DND-41 (cell line): ENCODE data around the gene KRT7.

Experiments used
- ATAC-seq: fragments of 200-7000 bp; cut with Tn5 transposase; 3 replicates; pipeline ENCODE4 v1.9.1; 2021; ENCODE audit warnings: low read depth; ENCODE audit not compliant: insufficient read depth
- DNase-seq: peaks from one replicate; pipeline ENCODE4 v3.0.0-alpha.2; 2020
- H2AFZ ChIP-seq: 2 replicates; pipeline ENCODE4 v1.6.0; 2012; ENCODE audit warnings: low read depth, low read length
- H3K27ac ChIP-seq: 2 replicates; pipeline ENCODE4 v1.5.1; 2012; ENCODE audit warnings: low read length, inconsistent platforms
- H3K27me3 ChIP-seq: fragments of 200-600 bp; sonication (generic); 2 replicates; pipeline ENCODE4 v1.6.0; 2012; ENCODE audit warnings: low read length, mild to moderate bottlenecking, inconsistent platforms; ENCODE audit not compliant: insufficient read depth, poor library complexity
- H3K36me3 ChIP-seq: 2 replicates; pipeline ENCODE4 v1.5.1; 2012; ENCODE audit warnings: low read length, inconsistent platforms; ENCODE audit not compliant: insufficient read depth
- H3K4me1 ChIP-seq: 2 replicates; pipeline ENCODE4 v1.5.1; 2012; ENCODE audit warnings: mild to moderate bottlenecking, low read length; ENCODE audit not compliant: insufficient read depth
- H3K4me2 ChIP-seq: 2 replicates; pipeline ENCODE4 v1.6.0; 2012; ENCODE audit warnings: mild to moderate bottlenecking, moderate library complexity, low read length, inconsistent platforms; ENCODE audit not compliant: insufficient read depth
- H3K4me3 ChIP-seq, 2 experiments: fragments of 200-600 bp in 1 of 2; shearing (Covaris generic) in 1 of 2; 2 replicates each; pipeline ENCODE4 v1.5.1; 2012 to 2016; ENCODE audit warnings: inconsistent platforms in 2 of 2, low read length in 2 of 2, mild to moderate bottlenecking in 2 of 2, low read depth in 1 of 2, moderate library complexity in 1 of 2
- H3K79me2 ChIP-seq: 2 replicates; pipeline ENCODE4 v1.6.0; 2012; ENCODE audit warnings: low read length, inconsistent platforms; ENCODE audit not compliant: insufficient read depth
- H3K9ac ChIP-seq: 2 replicates; pipeline ENCODE4 v1.6.0; 2012; ENCODE audit warnings: low read depth, mild to moderate bottlenecking, inconsistent platforms, low read length, moderate library complexity
- H3K9me3 ChIP-seq: 2 replicates; pipeline ENCODE4 v1.5.1; 2012; ENCODE audit warnings: low read length, moderate library complexity, mild to moderate bottlenecking, inconsistent platforms; ENCODE audit not compliant: insufficient read depth, severe bottlenecking
- H4K20me1 ChIP-seq: 2 replicates; pipeline ENCODE4 v1.6.0; 2012; ENCODE audit warnings: low read length; ENCODE audit not compliant: insufficient read depth
- EZH2 ChIP-seq: IDR thresholded peaks from 3 replicates; pipeline ENCODE4 v1.6.1; 2012; ENCODE audit warnings: borderline replicate concordance, low read depth, mild to moderate bottlenecking, moderate library complexity, low read length, inconsistent platforms; ENCODE audit not compliant: severe bottlenecking
- TF ChIP-seq, protein P1 (sequence below): IDR thresholded peaks from 2 replicates; pipeline ENCODE4 v1.5.1; 2012; ENCODE audit warnings: borderline replicate concordance, low read length, moderate library complexity, mild to moderate bottlenecking; ENCODE audit not compliant: poor library complexity, severe bottlenecking; ENCODE audit errors: extremely low read depth

The KRT7 gene

DNA sequence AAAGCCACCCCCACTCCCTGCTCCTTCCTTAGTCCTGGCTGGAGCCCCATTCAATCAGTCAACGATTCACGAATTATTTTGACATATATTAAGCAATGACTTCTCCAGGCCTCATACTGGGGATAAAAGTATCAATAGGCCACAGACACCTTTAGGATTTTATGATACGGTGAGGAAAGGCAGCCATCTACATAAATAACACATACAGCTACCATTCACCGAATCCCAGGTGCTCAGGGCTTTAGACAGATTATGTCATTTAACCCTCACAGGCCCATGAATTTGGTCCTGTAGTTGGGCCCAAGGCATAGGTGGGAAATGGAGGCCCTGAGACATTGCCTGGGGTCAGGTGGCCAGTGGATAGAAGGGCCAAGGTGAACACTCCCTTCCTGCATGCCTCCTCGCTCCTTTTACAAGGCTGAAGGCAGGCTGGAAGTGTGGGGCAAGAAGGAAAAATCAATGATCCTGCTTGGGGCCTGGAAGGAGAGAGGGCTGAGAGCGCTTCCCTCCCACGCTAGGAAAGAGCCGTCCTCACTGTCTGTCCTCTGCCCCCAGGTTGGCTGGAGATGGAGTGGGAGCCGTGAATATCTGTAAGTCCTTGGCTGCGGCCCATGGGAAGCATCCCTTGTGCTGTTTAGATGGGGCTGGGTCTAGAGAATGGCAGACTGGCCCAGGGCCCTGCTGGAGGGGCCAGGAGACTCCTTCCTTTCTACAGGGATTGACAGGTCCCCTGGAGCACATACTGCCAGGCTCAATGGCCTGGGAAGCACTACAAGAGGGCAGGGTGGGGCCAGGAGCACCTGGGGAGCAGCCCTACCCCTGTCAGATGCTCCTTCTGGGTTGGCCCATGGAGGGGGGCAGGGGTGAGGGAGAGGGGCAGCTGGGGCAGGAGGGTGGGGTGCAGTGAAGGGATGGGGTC, 14.8 kb downstream of the KRT7 start:
- H3K4me1 ChIP-seq, result no peaks in the 10 kb centered on the region
- TF ChIP-seq, protein P1, sequence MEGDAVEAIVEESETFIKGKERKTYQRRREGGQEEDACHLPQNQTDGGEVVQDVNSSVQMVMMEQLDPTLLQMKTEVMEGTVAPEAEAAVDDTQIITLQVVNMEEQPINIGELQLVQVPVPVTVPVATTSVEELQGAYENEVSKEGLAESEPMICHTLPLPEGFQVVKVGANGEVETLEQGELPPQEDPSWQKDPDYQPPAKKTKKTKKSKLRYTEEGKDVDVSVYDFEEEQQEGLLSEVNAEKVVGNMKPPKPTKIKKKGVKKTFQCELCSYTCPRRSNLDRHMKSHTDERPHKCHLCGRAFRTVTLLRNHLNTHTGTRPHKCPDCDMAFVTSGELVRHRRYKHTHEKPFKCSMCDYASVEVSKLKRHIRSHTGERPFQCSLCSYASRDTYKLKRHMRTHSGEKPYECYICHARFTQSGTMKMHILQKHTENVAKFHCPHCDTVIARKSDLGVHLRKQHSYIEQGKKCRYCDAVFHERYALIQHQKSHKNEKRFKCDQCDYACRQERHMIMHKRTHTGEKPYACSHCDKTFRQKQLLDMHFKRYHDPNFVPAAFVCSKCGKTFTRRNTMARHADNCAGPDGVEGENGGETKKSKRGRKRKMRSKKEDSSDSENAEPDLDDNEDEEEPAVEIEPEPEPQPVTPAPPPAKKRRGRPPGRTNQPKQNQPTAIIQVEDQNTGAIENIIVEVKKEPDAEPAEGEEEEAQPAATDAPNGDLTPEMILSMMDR, result no peak
- no peak for TF ChIP-seq EZH2
- 0 out of 2 replicates have a peak, but pooled peaks cover 5% of the 10 kb centered on the region for H4K20me1 ChIP-seq
- no peaks in the 10 kb centered on the region for H3K79me2 ChIP-seq
- H3K27ac ChIP-seq, result no peak overlapping the region
- ATAC-seq, result no peak
- H3K9ac ChIP-seq, result no peak overlapping the region
- no peak overlapping the region for H3K4me2 ChIP-seq
- no peaks in the 10 kb centered on the region for H3K9me3 ChIP-seq
- DNase-seq, result no peak
- H3K27me3 ChIP-seq, result peaks cover 6% of the 10 kb centered on the region
- H3K36me3 ChIP-seq, result no peaks in the 10 kb centered on the region
- H3K4me3 ChIP-seq, result no peak overlapping the region
- no peak overlapping the region for H2AFZ ChIP-seq

DNA sequence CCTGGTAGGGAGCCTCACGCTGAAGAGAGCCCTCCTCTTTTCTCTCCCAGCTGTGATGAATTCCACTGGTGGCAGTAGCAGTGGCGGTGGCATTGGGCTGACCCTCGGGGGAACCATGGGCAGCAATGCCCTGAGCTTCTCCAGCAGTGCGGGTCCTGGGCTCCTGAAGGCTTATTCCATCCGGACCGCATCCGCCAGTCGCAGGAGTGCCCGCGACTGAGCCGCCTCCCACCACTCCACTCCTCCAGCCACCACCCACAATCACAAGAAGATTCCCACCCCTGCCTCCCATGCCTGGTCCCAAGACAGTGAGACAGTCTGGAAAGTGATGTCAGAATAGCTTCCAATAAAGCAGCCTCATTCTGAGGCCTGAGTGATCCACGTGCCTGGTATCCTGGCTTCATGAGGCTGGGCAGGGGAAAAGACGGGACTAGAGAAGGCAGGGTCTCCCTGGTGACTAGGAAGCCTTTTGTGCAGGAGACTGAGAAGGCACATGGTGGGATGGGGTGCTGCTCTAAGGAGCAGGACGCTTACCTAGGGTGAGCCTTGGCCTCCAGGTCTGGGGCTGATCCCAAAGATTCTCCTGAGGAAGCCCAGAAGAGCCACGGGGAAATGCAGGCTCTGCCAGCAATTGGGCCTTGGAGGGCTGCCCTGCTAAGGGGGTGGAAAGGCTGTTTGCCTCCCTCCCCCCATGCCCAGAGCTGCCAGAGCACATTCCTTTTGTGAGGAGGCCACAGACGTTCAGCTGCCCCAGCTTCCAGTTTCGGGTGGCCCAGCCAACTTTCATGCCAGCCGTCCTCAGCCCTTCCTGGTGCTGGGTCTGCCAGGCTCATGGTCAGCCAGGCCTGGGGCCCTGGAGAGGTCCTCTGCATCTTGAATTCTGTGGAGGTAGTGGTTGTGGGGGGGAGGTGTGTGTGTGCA, 15.8 kb downstream of the KRT7 start:
- no peaks in the 10 kb centered on the region for H3K36me3 ChIP-seq
- no peaks in the 10 kb centered on the region for H3K9me3 ChIP-seq
- H3K27ac ChIP-seq, result no peak overlapping the region
- ATAC-seq (no peak), DNase-seq (no peak)
- no peaks in the 10 kb centered on the region for H4K20me1 ChIP-seq
- H3K4me1 ChIP-seq, result no peaks in the 10 kb centered on the region
- H3K4me2 ChIP-seq, result no peak overlapping the region
- TF ChIP-seq, protein P1, result no peak
- TF ChIP-seq EZH2, result no peak
- no peak overlapping the region for H3K9ac ChIP-seq
- H3K79me2 ChIP-seq, result no peaks in the 10 kb centered on the region
- no peak overlapping the region for H2AFZ ChIP-seq
- peaks cover 6% of the 10 kb centered on the region for H3K27me3 ChIP-seq
- no peak overlapping the region for H3K4me3 ChIP-seq

DNA sequence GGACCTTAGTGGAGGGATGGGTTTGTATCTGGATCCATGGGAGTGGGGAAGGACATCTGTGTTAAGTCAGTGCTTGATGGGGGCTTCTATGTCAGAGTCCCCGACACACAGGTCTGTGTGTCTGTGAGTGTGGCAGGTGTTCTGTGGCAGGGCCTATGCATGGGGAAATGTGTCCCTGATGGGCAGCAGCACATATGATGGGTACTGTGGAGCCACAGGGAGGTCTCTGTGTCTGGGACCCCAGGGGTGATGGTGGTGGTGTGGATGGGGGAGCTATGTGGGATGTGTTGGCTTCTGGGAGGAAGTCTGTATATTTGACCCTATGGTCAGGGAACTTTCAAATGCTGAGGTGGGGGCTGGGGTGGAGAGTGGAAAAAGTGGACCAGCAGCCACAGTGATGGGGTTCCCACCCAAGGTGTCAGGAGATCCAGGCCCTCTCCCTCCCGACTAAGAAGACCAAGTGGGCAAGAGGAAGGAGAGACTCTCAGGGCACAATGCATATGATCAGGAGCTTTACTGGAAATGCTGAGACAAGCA, 16.5 kb downstream of the KRT7 start:
- no peak overlapping the region for H3K4me3 ChIP-seq
- H4K20me1 ChIP-seq, result no peaks in the 10 kb centered on the region
- TF ChIP-seq, protein P1, result no peak
- TF ChIP-seq EZH2, result no peak
- no peak overlapping the region for H3K9ac ChIP-seq
- H3K27ac ChIP-seq, result no peak overlapping the region
- H3K9me3 ChIP-seq, result no peaks in the 10 kb centered on the region
- H3K36me3 ChIP-seq, result no peaks in the 10 kb centered on the region
- no peaks in the 10 kb centered on the region for H3K79me2 ChIP-seq
- H3K4me1 ChIP-seq, result no peaks in the 10 kb centered on the region
- peaks cover 6% of the 10 kb centered on the region for H3K27me3 ChIP-seq
- no peak for DNase-seq
- ATAC-seq, result no peak
- no peak overlapping the region for H2AFZ ChIP-seq
- no peak overlapping the region for H3K4me2 ChIP-seq
